Activated CD8-positive, alpha-beta memory T cell treated with anti-CD3 and anti-CD28 coated beads for 1 hour (primary cell): ENCODE measurements around the gene POLD3.

Source experiments
- DNase-seq, 2 donors: peaks; one replicate each; pipeline ENCODE4 v3.0.0-alpha.2; 2020; ENCODE audit warnings: low read depth in 1 of 2; ENCODE audit errors: extremely low read depth in 1 of 2

The POLD3 gene, protein sequence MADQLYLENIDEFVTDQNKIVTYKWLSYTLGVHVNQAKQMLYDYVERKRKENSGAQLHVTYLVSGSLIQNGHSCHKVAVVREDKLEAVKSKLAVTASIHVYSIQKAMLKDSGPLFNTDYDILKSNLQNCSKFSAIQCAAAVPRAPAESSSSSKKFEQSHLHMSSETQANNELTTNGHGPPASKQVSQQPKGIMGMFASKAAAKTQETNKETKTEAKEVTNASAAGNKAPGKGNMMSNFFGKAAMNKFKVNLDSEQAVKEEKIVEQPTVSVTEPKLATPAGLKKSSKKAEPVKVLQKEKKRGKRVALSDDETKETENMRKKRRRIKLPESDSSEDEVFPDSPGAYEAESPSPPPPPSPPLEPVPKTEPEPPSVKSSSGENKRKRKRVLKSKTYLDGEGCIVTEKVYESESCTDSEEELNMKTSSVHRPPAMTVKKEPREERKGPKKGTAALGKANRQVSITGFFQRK

DNA sequence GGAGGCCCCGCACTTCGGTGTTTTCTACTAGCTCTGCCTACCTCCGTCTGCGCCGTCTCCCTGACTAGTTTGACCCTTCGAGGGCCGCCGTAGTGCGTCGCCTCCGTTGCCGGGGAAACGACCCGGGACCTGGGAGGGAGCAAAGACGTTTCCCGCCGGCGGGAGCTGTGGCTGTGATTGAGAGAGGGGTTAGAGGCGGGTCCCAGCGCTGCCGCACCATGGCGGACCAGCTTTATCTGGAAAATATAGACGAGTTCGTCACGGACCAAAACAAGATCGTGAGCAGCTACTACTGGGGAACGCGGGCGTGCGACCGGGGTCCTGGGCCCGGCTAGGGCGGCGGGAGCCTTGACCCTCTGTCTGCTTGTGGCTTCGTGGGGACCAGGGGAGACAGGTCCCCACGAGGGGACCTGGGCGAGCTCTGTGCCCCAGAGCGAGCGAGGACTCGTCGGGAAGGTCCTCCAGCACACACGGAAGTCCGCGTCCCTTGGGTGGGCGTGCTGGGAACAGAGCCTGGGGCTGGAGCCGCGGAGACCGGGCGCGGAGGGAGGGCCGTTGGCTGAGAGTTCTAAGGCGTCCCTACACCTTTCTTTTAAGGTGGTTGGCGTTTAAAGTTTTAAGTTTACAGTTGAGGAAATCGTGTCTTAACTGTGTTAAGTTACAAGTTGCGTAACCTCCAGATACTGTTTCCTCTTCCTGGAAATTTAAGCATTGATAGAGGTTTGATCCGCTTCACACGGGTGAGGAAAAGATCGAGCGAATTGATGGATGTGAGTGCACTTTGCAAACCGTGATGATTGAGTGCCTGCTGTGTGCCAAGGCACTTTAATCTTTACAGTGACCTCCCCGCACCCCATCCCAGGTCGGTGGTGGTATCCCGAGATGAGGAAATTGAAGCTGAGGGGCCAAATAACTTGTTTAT is at the start of gene POLD3:
TSS of gene POLD3 (plus strand) at position 142 of the 922 bp plus-strand sequence. CDS start at position 219, 77 bp downstream.
- DNase-seq, result peak; percentile 80 to 90

DNA sequence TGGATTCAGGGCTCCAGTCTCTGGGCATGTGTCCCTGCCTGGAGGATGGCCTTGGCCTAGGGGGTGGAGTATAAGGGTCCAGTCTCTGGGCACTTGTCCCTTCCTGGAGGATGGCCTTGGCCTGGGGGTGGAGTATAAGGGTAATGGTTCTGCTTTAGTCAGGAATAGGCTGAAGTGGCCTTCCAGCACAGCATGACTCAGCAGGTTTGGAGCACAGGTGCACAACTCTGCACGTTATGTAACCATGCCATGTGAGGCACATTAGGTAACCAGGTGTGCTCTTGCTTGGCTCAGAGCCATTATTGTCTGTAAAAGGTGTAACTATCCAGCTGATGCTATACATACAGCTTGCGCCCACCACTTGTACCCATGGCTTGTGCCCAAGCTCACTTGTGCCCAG is 48.4 kb upstream of the POLD3 start:
- no peak for DNase-seq

DNA sequence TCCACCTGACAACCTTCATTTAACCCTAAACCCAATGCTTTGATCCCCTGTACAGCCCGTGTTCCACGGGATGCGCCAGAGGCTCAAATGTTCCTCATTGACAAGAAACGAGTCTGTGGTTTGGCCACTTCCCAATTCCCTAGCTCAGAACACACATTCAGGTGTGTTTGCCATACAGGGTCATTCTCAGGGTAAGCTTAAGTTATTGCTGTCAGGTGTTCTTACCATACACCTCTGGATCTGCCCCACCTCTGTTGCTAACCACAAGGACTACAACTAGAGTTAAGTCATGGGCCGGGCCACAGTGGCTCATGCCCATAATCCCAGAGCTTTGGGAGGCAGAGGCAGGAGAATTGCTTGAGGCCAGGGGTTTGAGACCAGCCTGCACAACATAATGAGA is 45.6 kb upstream of the POLD3 start:
- DNase-seq, result no peak

DNA sequence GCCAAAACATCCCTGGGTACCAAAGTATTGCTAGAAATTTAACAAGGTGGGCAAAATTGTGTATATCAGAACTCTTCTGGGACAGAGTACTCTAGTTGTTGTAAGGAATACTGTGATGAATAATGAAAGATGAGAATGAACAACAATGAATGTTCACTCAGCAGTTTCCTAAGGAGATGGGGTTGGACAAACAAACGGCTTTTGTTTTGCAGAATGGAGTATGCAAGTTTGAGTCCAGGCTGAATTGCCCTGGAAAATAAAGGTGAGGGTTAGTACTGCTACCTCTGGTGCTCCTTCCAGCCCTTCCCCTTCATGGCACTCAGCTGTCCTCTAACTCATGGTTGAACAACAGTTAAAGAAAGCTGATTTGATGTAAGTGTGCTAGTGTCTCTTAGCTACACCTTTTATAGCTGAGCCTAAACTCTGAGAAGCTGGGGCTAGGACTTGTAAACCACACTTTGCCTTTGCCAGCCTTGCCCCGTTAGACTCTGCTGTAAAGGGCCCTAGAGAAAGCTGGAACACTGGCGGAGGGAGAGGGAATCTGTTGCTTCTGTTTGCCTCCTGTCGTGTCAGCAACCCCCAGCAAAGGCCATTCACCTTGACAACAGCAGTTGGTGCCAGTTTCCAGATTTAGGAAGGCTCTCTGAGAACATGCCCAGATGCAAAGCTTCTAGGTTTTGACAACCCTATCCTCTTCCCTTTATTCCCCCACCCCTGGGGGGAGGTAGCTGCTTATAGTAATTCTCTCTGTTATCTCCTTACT is 41.2 kb upstream of the POLD3 start:
- DNase-seq, result no peak

DNA sequence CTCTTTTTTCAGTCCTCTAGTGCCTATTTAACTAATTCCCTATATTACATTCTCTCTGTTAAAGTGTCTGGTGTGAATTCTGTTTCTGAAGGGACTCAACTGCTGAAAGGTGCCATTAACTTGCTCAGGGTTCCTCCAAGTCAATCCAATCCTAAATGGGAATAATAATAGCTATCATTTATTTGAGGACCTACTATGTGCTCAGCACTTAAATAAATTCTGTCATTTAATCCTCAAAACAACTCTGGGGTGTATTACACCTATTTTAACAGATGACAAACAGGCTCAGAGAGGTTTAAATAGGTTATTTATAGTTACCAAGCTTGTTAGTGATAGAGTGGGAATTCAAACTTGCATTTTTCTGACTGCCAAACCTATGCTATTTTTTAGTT is 40.6 kb upstream of the POLD3 start:
- DNase-seq, result no peak

DNA sequence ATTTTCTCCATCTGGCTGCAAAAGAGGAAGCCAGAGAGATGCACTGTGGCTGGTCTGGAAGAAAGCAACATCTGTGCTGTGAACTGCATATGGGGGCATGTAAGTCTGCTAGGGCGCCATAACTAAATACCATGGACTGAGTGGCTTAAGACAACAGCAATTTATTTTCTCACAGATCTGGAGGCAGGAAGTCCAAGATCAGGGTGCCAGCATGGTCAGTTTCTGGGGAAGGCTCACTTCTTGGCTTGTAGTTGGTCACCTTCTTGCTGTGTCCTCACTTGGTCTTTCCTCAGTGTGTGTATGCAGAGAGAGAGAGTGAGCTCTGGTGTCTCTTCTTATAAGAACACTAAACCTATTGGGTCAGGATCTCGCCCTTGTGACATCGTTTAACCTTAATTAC is 34.9 kb upstream of the POLD3 start:
- DNase-seq, result no peak

DNA sequence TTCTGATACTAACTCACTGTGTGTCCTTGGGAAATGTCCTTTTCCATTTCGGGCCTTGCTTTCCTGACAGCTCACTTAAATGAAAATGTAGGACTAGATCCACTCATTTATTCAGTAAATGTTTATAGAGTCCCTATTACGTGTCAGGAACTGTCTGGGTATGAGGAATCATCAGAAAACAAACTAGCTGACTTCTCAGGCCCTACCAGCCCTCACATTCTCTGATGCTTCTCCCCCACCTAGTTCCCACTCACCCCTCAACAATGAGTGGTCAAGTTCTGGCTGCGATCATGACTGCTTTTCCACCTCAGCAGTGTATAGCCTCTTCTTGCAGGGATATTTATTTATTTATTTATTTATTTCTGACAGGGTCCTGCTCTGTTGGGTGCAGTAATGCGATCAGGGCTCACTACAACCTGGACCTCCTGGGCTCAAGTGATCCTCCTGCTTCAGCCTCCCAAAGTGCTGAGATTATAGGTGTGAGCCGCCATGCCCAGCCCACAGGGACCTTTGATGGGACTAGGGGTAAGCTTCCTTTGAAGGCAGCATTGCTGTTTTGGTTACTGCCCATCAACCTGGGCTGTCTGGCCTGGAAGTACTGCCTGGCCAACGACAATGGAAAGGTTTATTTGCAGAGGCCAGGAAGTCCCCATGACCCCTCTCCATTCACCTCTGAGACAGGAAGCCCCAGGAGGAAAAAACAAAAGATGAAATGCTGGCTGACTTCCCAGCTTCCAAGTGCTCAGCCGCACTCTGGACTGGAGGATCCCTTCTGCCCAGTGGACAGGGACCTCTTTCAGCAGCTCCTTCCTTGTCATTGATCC is 33.1 kb upstream of the POLD3 start:
- no peak for DNase-seq

DNA sequence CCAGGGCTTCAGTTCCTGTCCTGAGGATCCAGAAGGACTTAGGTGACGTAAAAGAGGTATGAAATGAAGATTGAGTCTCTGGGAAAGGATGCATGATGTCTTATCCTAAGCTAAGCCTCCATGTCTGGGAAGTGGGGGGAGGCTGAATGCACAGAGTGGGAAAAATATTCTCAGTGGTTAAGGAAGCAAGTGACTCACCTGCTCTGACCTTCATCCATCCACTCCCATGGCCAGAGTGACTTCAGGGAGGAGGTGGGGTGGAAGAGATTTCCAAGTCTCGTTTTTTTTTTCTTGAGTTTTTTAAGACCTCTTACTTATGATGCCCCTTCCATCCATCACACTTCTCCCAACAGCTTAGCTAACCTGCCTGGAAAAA is 32.5 kb upstream of the POLD3 start:
- DNase-seq, result no peak

DNA sequence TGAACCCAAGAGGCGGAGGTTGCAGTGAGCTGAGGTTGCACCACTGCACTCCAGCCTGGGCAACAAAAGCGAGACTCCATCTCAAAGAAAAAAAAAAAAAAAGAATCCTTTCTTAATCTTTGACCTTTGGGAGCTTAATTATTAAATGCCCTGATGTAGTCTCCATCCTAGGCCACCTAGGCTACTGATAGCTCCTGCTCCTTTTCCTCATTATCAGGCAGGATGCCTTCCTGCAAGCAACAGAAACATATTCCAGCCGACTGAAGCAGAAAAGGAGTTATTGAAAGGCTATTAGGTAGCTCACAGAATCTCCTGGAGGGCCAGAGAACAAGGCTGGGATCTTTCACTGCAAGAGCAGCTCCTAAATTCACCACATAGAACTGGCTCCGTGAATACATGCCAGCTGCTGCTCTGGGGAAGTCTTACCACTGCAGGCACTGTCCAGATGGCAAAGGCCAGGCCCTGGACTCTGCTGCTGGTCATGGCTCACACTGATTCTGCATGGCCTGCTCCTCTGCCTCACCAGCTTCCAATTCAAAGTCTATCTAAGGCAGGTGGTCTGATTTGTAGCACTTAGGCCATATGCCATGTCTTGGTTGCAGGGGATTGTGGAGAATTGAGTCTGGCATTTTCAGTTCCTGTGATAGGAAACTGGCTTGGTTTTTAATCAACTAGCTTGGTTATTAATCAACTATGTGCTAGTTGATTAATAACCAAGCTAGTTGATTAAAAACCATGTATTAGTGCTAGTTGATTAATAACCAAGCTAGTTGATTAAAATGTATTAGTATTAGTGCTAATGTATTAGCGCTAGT is 26.0 kb upstream of the POLD3 start:
- no peak for DNase-seq

DNA sequence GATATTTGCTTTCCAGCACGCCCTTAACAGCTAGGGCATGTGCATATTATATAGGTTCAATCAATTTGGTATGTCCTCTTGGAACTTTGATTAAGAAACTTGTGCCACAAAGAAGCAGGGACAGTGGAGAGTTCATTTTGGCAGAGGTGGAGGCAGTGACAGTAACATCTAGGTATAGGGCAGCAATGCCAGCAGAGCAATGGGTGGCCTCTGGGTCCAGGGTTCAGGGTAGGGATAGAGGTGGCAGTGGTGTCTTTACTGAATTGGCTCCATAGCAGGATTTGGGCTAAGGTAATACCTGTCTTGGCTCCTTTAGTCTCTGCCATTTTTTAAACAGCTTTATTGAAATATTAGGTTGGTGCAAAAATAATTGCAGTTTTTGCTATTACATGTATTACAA is 24.4 kb upstream of the POLD3 start:
- DNase-seq, result no peak

DNA sequence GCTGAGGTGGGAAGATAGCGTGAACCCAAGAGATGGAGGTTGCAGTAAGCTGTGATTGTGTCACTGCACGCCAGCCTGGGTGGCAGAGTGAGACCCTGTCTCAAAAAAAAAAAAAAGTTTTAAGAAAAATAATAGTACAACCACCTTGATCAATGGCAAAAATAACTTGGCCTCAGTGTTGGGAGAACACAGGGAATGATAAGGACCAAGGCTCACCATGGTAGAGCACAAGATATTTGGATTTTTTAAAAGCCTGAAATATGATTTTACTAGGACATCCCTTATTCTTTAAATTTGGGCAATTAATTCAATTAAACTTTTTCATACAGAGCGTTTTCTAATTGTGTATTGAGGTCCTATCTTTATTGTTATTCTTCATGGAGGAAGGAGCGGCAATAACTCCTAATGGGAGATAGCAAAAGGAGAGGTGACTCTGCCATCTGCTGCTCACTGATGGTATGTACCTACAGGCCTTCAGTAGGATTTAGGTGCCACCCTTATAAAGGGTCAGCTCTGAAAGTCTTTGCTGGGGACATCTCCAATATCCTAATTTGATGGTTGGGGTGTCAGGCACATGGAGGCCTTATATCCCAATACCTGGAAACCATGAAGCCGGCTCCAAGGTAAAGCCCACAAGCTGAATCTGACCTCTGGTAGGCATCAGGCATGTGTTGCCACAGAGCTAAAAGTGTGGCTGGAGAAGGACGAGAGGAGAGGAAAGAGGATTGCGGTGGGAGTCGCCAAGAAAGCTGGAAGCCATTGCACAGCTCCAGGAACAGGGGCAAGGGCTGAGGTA is 21.9 kb upstream of the POLD3 start:
- no peak for DNase-seq

DNA sequence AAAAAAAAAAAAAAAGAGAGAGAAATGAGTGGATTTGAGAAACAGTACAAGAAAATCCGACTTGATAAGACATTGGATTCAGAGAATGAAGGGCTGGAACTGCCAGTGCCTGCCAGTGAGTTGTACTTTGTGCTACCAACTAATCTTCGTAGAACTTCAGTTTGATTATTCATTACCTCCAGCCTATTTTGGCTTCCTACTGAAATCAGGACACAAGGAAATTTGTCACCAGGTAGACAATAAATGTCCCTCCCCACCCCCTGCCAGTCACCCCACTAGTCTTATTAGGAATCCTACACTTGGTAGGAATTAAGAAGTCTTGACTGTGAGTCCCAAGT is 21.4 kb upstream of the POLD3 start:
- DNase-seq, result no peak

DNA sequence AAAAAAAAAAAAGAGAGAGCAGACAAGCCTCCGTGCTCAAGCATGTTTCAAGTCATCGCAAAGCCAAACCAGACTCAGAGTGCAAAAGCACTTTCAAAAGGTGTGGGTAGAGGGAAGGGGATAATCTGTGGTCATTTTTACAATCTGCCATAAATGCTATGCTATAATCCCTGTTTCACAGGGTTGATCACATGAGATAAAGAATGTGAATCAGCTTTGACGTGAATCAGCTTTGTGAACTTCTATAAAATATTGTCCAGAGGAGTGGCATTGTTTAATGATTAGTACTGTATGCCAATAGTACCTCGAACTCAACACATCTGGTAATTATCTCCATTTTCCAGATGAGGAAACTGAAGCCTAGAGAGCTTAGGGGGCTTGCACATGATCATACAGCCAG is 20.0 kb upstream of the POLD3 start:
- DNase-seq, result no peak

DNA sequence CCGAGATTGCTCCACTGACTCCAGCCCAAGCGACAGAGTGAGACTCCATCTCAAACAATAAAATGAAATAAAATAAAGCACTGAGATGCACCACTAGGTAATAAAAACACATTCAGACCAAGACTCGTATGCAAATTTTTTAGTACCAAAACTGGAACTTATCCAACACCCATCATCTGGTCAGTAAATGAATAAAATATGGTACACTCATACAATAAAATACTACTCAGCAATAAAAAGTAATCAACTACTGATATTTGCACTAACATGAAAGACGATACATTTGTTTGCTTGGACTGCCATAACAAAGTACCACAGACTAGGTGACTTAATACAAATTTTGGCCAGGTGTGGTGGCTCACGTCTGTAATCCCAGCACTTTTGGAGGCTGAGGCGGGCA is 17.8 kb upstream of the POLD3 start:
- no peak for DNase-seq

DNA sequence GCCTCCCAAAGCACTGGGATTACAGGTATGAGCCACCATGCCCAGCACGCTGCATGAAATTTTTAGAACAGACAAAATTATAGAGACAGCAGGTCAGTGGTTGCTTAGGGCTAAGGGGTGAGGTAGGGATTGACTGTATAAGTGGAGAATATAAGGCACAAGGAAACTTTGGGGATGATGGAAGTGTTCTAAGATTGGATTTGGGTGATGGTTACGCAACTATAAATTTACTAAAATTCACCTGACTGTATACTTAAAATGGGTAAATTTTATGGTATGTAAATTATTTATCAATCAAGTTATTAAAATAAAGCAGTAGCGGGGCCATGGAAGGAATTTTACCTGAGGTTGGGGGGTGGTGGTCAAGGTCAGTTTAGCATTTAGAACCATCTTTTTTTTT is 16.4 kb upstream of the POLD3 start:
- DNase-seq, result no peak

DNA sequence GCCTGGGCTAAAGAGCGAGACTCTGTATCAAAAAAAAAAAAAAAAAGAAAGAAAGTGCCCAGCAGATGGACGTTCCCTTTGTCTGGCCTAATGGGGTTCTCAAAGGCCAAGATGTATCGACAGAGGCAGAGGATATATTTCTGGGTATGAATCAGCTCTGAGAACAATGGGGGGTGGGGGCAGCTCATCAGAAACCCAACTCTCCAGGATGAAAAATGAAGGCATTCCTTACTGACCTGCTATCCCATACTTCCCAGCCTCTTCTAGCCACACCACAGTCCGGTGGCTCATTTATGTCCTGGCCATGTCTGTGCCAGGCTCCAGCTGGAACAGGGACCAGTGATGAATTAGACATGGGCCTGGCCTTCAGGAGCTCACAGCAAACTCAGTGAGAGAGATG is 15.2 kb upstream of the POLD3 start:
- DNase-seq, result no peak

DNA sequence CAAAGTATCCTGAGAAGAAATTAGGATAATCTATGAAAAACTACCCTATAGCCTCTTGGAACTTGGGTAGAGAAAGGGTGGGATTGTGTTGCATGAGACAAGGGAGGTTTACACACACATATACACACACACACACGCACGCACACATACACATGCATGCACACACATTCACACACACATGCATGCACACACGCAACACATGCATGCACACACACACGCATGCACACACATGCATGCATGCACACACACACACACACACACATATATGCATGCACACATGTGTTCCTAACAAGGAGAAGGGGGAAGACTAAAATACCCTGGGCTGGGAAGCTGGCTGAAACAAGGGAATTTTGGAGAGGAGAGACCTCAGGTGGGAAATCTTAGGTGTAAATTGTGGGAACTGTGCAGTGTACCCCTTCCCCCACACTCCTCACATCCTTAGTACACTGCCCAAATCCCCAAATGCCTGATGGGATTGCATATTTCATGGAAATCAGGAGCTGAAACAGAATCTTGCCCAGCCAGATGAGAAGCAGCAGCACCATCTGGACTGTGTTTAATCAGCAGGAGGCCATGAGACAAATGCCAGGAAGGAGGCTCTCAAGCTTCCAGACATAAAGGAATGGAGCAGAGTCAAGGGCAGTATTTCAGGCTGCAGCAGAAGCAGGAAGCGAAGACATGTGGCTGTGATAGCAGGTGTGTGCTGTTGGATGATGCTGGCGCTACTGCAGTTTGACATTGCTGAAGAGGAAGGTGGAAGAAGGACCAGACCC is 14.6 kb upstream of the POLD3 start:
- DNase-seq, result no peak
